ENCODE measurements around the gene CIC.

Gene CIC

GRCh38 chr19:42244347-42245220, 24.5 kb upstream of the CIC start:
- peak; percentile 92 for DNase-seq

GRCh38 chr19:42245231-42245630, 23.8 kb upstream of the CIC start:
- peak; percentile 31 for DNase-seq

- DNase-seq, result no peak
These were observed 22.7 kb upstream of the CIC start for GRCh38 chr19:42246143-42246921.

GRCh38 chr19:42246922-42247639, 22.0 kb upstream of the CIC start:
- DNase-seq, result no peak

- no peak for DNase-seq
These were observed 21.3 kb upstream of the CIC start for GRCh38 chr19:42247640-42248199.

GRCh38 chr19:42248270-42249148, 20.5 kb upstream of the CIC start:
- no peak for DNase-seq

GRCh38 chr19:42249149-42249750, 19.8 kb upstream of the CIC start:
- no peak for DNase-seq

- no peak for DNase-seq
These were observed 19.3 kb upstream of the CIC start for GRCh38 chr19:42249769-42250168.

GRCh38 chr19:42250183-42250665, 18.8 kb upstream of the CIC start:
- DNase-seq, result no peak

- DNase-seq, result peak; percentile 49
These were observed 18.2 kb upstream of the CIC start for GRCh38 chr19:42250666-42251531.

GRCh38 chr19:42251572-42252358, 17.3 kb upstream of the CIC start:
- no peak for DNase-seq

GRCh38 chr19:42252365-42253244, 16.4 kb upstream of the CIC start:
- no peak for DNase-seq

GRCh38 chr19:42253245-42254088, 15.6 kb upstream of the CIC start:
- peak; percentile 72 for DNase-seq

- peak; percentile 80 for DNase-seq
These were observed 14.8 kb upstream of the CIC start for GRCh38 chr19:42254089-42254849.

GRCh38 chr19:42254850-42255765, 13.9 kb upstream of the CIC start, which contains the start of gene ERF:
TSS of gene ERF (minus strand) at chr19:42255128. CDS start at chr19:42254999, 129 bp downstream.
- peak; percentile 94 for DNase-seq

All from stimulated activated CD8-positive, alpha-beta memory T cell treated with anti-CD3 and anti-CD28 coated beads, Interleukin-4, amount 100 ng/mL, for 48 hours (primary cell).